Activated T-helper 2 cell treated with anti-CD3 and anti-CD28 coated beads, Interferon-gamma antibody, Interleukin-2, Interleukin-4, amounts not matched to agents 10 μg/mL and 5 μg/mL and 100 μg/mL, durations not matched to agents 14 hours and 24 hours and 36 hours (primary cell): ENCODE measurements around the gene OR51S1. TPM values are rescaled to one million over a fixed set of nuclear protein-coding genes. Genes with fewer than 3 reads are reported as not detected.

Experiments
- DNase-seq: peaks from one replicate; pipeline ENCODE4 v3.0.0; 2021; ENCODE audit warnings: low spot score
- H3K27ac Mint-ChIP-seq: one replicate; pipeline ENCODE4 v1.8.0; 2021; ENCODE audit warnings: mixed read lengths
- H3K27me3 Mint-ChIP-seq: one replicate; pipeline ENCODE4 v1.8.0; 2021; ENCODE audit warnings: low read depth, mixed read lengths
- H3K36me3 Mint-ChIP-seq: one replicate; pipeline ENCODE4 v1.8.0; 2021; ENCODE audit warnings: low read depth, mixed read lengths
- H3K4me1 Mint-ChIP-seq: one replicate; pipeline ENCODE4 v1.8.0; 2021; ENCODE audit warnings: low read depth, mixed read lengths
- H3K4me3 Mint-ChIP-seq: one replicate; pipeline ENCODE4 v1.8.0; 2021; ENCODE audit warnings: low read depth, mild to moderate bottlenecking, moderate library complexity, mixed read lengths
- H3K9me3 Mint-ChIP-seq: one replicate; pipeline ENCODE4 v1.8.0; 2021; ENCODE audit warnings: mixed read lengths
- intact Hi-C: fragments of 100-400 bp; cut with micrococcal nuclease; formaldehyde crosslinking; loops from one replicate; pipeline ENCODE4 v1.15.1; 2023
- total RNA-seq: library from RNA; stranded (reverse); gene quantifications from 2 replicates; pipeline ENCODE4 v1.2.3, GENCODE V29; 2022

Gene OR51S1, protein sequence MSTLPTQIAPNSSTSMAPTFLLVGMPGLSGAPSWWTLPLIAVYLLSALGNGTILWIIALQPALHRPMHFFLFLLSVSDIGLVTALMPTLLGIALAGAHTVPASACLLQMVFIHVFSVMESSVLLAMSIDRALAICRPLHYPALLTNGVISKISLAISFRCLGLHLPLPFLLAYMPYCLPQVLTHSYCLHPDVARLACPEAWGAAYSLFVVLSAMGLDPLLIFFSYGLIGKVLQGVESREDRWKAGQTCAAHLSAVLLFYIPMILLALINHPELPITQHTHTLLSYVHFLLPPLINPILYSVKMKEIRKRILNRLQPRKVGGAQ
- total RNA-seq = not detected in 2 replicates

DNA sequence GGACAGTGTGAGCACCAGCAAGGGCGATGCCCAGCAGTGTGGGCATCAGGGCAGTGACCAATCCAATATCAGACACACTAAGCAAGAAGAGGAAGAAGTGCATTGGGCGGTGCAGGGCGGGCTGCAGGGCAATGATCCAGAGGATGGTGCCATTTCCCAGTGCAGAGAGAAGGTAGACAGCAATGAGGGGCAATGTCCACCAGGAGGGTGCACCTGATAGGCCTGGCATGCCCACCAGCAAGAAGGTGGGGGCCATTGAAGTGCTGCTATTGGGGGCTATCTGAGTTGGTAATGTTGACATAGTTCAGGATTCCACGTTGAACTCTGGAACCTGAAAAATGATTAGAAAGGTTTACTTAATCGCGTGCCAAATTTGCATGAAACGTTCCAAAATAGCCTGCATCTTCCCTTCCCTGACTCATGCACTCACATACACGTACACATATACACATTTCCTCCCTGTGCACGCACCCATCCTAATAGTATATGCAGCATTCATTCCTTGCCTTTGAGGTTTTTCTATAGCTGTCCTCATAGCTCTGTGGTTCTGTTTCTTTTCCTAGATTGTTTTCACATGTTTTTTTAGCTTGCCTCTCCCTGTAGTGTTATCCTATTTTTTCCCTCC is at the start of gene OR51S1:
OR51S1 (minus strand) TSS at position 301 of the 625 bp plus-strand sequence; CDS start at position 301, 0 bp downstream.
- intact Hi-C loops = no loop called here
- no peak for DNase-seq
- no peak within 1 kb of the TSS for H3K27ac Mint-ChIP-seq
- H3K9me3 Mint-ChIP-seq = no peaks in the 10 kb centered on the region
- H3K27me3 Mint-ChIP-seq = no peaks in the 10 kb centered on the region
- H3K36me3 Mint-ChIP-seq = no peaks in the 10 kb centered on the region
- H3K4me3 Mint-ChIP-seq = no peak within 1 kb of the TSS
- H3K4me1 Mint-ChIP-seq = no peaks in the 10 kb centered on the region

DNA sequence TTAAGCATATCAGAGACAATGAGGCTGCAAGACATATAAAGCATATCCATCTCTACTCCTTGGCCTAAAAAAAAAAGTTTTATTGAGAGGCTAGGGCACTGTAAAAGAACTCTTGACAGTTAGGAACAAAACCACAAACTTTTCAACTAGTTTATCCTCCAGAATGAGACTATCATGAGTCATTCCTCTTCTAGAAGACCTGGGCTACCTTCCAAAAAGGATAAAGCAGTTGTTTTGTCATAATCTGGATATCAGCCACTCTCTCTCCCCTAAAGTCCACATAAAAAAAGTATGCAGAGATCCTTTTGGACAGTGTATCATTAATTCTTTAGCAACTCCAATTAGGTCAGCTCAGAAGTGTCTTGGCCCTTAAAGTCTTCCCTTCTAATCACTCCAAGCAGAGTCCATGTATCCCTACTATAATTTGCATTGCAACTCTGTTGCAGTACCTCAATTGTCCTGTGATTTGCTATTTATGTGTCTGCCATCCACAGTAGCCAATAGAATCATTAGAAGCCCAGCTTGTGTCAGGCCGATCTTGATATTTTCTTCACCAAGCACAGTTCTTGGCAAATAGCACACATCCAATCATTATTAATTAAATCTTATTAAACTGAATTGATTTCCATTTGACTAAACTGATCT is 43.1 kb upstream of the OR51S1 start:
- intact Hi-C loops = no loop called here
- H3K4me1 Mint-ChIP-seq = no peaks in the 10 kb centered on the region
- no peaks in the 10 kb centered on the region for H3K27me3 Mint-ChIP-seq
- no peak overlapping the region for H3K27ac Mint-ChIP-seq
- H3K9me3 Mint-ChIP-seq = no peaks in the 10 kb centered on the region
- DNase-seq = no peak
- no peaks in the 10 kb centered on the region for H3K36me3 Mint-ChIP-seq
- no peak overlapping the region for H3K4me3 Mint-ChIP-seq

DNA sequence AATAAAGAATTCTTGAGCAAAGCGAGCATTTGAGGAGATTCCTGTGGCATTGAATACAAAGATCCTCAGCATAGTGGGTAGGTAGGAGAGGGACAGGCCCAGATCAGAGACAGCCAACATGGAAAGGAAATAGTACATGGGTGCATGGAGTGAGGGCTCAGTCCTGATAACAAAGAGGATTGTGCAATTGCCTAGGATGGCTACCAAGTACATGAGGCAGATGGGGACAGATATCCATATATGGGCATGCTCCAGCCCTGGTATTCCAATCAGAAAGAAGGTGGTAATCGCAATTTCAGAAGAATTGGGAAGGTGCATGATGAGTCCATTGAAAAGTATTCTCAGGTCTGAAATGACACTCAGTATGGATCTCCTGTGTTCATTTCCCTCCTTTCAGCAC is 41.3 kb upstream of the OR51S1 start:
- intact Hi-C loops = no loop called here
- Mint-ChIP-seq H3K4me3 (no peak overlapping the region), H3K27me3 (no peaks in the 10 kb centered on the region), H3K4me1 (no peaks in the 10 kb centered on the region), H3K9me3 (no peaks in the 10 kb centered on the region), H3K27ac (no peak overlapping the region), H3K36me3 (no peaks in the 10 kb centered on the region)
- DNase-seq = no peak

DNA sequence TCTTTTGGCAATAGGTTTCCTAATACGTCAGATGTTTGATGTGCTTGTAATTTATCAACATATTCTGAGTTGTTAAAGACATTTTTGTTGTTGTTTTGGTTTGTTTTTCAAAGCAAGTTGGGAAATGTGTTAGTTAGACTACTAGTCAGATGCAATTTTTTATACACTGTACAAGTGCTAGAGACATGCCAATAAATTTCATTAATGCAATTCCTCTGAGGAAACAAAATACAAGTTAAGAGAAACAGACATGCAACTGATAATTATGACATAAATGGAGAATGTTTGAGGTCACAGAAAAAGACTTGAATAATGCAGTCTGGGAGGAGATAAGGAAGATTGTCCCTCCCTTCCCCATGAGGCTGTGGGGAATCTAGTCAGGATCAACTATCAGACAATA is 38.6 kb upstream of the OR51S1 start:
- intact Hi-C loops = no loop called here
- no peaks in the 10 kb centered on the region for H3K36me3 Mint-ChIP-seq
- DNase-seq = no peak
- H3K27ac Mint-ChIP-seq = no peak overlapping the region
- H3K9me3 Mint-ChIP-seq = no peaks in the 10 kb centered on the region
- no peaks in the 10 kb centered on the region for H3K27me3 Mint-ChIP-seq
- H3K4me3 Mint-ChIP-seq = no peak overlapping the region
- no peaks in the 10 kb centered on the region for H3K4me1 Mint-ChIP-seq

DNA sequence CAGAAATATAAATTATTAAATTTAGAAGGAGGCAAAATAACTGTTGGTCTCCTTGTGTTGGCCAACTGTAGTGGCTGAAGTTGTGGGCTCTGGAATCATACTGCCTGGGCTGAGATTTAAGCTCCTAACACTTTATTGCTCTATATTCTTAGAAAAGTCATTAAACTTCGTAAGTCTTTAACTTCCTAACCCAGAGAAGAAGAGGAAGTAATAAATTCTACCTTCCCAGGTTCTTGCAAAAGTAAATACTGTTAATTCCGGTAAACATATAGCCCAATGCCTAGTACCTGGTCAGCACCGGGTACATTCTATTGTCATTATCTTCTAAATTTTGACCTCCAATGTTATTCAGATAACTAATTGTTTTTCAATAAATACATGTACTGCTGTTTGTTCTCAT is 37.2 kb upstream of the OR51S1 start:
- no peak overlapping the region for H3K27ac Mint-ChIP-seq
- intact Hi-C loops = no loop called here
- no peak overlapping the region for H3K4me3 Mint-ChIP-seq
- no peak for DNase-seq
- H3K27me3 Mint-ChIP-seq = no peaks in the 10 kb centered on the region
- no peaks in the 10 kb centered on the region for H3K9me3 Mint-ChIP-seq
- H3K4me1 Mint-ChIP-seq = no peaks in the 10 kb centered on the region
- H3K36me3 Mint-ChIP-seq = no peaks in the 10 kb centered on the region

DNA sequence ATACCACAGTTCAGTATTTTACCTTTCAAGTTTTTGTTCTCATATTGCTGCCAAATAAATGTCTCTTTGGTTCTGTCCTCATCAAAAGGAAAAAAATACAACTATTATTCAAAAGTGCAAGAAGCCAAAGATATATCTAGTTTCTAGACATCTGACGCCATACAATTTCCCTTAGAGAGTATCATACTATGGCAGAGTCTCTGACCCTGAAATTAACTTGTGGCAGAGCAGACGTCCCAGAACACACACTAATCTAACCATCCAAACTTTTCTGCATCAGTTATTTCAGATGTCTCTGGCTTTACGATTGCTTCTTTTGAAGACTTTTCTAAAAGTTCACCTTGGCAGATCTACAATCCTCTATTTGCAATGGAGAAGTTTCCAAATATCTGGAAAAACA is 35.4 kb upstream of the OR51S1 start:
- Mint-ChIP-seq H3K9me3 (no peaks in the 10 kb centered on the region), H3K27me3 (no peaks in the 10 kb centered on the region), H3K27ac (no peak overlapping the region), H3K4me1 (no peaks in the 10 kb centered on the region), H3K36me3 (no peaks in the 10 kb centered on the region), H3K4me3 (no peak overlapping the region)
- intact Hi-C loops = no loop called here
- DNase-seq = no peak

DNA sequence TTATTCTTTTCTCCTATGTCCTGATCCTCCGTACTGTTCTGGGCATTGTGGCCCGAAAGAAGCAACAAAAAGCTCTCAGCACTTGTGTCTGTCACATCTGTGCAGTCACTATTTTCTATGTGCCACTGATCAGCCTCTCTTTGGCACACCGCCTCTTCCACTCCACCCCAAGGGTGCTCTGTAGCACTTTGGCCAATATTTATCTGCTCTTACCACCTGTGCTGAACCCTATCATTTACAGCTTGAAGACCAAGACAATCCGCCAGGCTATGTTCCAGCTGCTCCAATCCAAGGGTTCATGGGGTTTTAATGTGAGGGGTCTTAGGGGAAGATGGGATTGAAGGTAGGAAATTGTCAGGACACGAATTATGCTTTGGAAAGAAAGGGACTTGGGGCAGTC is 33.5 kb upstream of the OR51S1 start:
- DNase-seq = no peak
- Mint-ChIP-seq H3K36me3 (no peaks in the 10 kb centered on the region), H3K4me1 (no peaks in the 10 kb centered on the region), H3K9me3 (no peaks in the 10 kb centered on the region), H3K27ac (no peak overlapping the region), H3K27me3 (no peaks in the 10 kb centered on the region), H3K4me3 (no peak overlapping the region)
- intact Hi-C loops = no loop called here

DNA sequence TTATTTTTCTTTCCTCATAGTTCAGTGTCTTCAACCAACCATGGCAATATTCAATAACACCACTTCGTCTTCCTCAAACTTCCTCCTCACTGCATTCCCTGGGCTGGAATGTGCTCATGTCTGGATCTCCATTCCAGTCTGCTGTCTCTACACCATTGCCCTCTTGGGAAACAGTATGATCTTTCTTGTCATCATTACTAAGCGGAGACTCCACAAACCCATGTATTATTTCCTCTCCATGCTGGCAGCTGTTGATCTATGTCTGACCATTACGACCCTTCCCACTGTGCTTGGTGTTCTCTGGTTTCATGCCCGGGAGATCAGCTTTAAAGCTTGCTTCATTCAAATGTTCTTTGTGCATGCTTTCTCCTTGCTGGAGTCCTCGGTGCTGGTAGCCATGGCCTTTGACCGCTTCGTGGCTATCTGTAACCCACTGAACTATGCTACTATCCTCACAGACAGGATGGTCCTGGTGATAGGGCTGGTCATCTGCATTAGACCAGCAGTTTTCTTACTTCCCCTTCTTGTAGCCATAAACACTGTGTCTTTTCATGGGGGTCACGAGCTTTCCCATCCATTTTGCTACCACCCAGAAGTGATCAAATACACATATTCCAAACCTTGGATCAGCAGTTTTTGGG is 33.0 kb upstream of the OR51S1 start, which contains the start of gene OR51T1:
OR51T1 (plus strand) TSS at position 41 of the 641 bp plus-strand sequence; CDS start at position 41, 0 bp downstream.
- intact Hi-C loops = no loop called here
- no peak within 1 kb of the TSS for H3K27ac Mint-ChIP-seq
- no peak for DNase-seq
- no peaks in the 10 kb centered on the region for H3K27me3 Mint-ChIP-seq
- H3K9me3 Mint-ChIP-seq = no peaks in the 10 kb centered on the region
- H3K4me1 Mint-ChIP-seq = no peaks in the 10 kb centered on the region
- H3K4me3 Mint-ChIP-seq = no peak within 1 kb of the TSS
- no peaks in the 10 kb centered on the region for H3K36me3 Mint-ChIP-seq

DNA sequence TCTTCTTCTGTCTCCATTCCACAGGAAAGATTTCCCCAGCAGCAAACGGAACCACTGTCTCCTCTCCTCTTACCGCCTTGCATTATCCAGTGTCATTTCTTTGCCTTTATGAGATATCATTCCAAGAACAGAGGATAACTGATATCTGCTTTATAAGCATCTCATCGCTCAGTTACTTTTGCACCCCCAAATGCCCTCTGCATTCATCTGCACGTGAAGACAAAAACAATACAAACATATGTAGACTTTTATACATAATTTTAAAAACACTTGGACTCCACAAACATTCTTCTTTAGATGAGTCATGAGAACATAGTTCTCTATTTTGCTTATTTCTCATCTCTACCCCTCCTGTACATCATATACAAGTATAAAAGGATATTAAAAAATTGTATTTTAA is 32.2 kb upstream of the OR51S1 start:
- no peak overlapping the region for H3K27ac Mint-ChIP-seq
- no peaks in the 10 kb centered on the region for H3K9me3 Mint-ChIP-seq
- intact Hi-C loops = no loop called here

DNA sequence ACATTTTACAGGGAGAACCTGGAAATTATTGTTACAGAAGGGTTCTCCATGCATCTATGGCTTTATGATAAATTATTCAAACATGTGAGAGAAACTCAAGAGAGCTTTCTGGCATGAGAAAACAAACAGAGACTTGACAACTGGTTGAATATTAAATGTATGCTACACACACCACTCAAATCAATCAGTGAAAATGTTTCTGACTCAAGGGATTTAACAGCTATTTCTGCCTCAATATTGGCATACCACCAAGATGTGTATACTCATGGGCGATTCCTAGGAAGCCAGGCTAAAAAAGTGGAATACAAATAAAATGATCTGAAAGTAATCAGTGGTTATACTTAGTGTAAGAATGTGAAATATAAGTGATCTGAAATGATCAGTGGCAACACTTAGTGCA is 16.8 kb upstream of the OR51S1 start:
- Mint-ChIP-seq H3K36me3 (no peaks in the 10 kb centered on the region), H3K27me3 (no peaks in the 10 kb centered on the region), H3K9me3 (no peaks in the 10 kb centered on the region), H3K4me1 (no peaks in the 10 kb centered on the region), H3K4me3 (no peak overlapping the region), H3K27ac (no peak overlapping the region)
- DNase-seq = no peak
- intact Hi-C loops = no loop called here

More for the DNA sequence above, 32.2 kb upstream of the OR51S1 start:
- Mint-ChIP-seq H3K4me1 (no peaks in the 10 kb centered on the region), H3K4me3 (no peak overlapping the region), H3K36me3 (no peaks in the 10 kb centered on the region), H3K27me3 (no peaks in the 10 kb centered on the region)
- no peak for DNase-seq

DNA sequence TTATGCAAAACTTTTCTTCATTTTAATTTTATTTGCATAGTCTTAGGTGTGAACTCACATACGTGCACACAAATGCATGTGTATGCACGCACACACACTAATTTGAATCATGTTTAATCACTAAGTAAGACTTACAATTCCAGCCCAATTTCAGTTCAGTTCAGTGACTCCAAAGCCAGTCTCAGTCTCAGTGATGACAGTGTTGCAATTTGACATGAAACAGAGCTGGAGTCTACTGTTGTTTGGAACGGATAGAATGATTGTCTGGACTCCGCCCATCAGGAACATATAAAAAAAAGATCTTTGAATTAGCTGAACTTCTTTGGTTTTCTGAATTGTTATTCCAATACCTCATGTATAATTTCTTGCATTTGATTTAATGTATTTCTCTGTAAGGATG is 14.9 kb upstream of the OR51S1 start:
- H3K9me3 Mint-ChIP-seq = no peaks in the 10 kb centered on the region
- intact Hi-C loops = no loop called here
- H3K27ac Mint-ChIP-seq = no peak overlapping the region
- DNase-seq = no peak
- H3K36me3 Mint-ChIP-seq = no peaks in the 10 kb centered on the region
- no peaks in the 10 kb centered on the region for H3K27me3 Mint-ChIP-seq
- H3K4me3 Mint-ChIP-seq = no peak overlapping the region
- no peaks in the 10 kb centered on the region for H3K4me1 Mint-ChIP-seq

DNA sequence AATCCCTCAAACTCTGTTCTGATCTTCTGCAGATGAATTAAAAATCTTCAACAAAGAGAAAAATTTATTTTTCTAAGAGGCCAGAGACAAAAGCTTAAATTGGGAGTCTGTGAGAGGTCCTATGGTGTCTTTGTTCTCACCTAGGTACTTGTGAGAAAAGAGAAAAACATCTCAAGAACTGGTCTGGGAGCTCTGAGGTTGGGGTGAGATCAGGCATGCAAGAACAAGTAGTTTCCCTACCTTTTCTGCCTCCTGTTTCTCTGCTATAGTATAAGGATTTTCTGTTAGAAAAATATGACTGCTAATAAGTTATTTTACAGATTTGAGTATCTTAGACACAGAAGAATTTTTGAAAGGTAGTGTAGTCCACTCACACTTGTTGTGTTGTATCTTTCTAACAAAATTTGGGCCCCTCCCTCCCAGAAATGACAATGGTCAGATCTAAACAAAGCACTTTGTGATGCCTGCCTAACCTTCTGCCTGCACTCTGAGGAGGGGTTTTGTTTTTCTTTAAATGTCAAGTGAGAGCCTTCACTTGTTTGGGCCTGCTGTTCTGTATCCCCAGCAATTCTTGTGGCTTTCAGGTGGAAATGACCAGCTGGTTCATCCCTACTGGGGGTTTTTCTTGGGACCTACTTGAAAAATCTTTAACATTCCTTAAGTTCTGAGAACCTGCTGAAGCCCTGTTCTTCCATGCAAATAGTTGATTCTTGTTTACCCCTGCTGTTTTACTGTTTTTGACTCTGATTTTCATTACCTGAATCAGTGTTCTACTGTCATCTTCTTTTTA is 13.6 kb upstream of the OR51S1 start:
- no peak overlapping the region for H3K27ac Mint-ChIP-seq
- intact Hi-C loops = no loop called here
- no peaks in the 10 kb centered on the region for H3K4me1 Mint-ChIP-seq
- no peaks in the 10 kb centered on the region for H3K27me3 Mint-ChIP-seq
- H3K9me3 Mint-ChIP-seq = no peaks in the 10 kb centered on the region
- no peak overlapping the region for H3K4me3 Mint-ChIP-seq
- no peaks in the 10 kb centered on the region for H3K36me3 Mint-ChIP-seq
- DNase-seq = no peak
